ENCODE results near the gene JMJD6. TPM values are rescaled to one million over a fixed set of nuclear protein-coding genes. Genes with fewer than 3 reads are reported as not detected.

The JMJD6 gene
- total RNA-seq, 1 experiment from 2014 or later, result 22.7 TPM

DNA sequence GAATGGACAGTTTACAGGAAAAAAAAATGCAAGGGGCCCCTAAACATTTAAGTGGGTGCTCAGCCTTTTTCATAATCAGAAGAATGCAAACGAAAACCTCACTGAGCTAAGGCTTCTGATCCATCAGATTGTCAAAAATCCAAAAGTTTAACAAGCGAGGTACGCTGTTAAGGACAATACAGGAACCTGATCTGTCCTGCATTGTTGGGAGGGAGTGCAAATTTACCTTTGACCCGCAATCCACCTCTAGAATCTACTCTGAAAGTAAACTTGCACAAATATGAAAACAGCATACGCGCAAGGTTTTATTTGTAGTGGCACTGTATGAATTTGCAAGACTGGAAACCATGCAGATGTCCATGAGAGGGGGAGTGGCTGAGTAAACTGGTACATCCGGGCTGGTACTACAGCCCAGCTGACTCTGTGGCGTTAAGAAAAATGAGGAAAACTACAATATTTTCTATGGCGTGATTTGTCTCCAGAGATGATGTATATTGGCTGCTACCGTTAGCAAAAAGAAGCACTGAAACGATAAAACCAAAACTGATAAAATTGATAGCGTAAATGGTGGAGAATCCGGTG lies 54.0 kb downstream of the JMJD6 start:
- no peak for DNase-seq (ENCODE audit: low read depth)
- in situ Hi-C loops (cut with HindIII; ENCODE audit: low pct_unique_long_range_greater_than_20kb, low sequenced_read_pairs), result no loop called here

DNA sequence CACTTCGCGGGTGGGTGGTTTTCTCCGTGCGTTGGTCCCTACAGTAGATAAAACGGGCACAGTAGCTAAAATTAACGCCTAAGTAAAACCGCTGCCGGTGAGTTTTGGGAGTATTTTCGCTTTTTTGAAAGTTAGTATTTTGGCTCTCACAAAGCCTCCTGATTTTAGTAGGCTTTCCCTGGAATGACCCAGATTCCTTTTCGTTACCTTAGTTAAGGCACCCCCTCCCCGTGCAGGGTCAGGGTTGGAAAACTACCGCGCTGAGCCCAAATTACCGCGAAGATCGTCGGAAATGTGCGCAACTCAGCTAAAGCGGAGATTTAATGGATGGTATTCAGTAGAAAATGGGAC lies 54.5 kb downstream of the JMJD6 start:
- no peak for DNase-seq (ENCODE audit: low read depth)
- in situ Hi-C loops (cut with HindIII; ENCODE audit: low pct_unique_long_range_greater_than_20kb, low sequenced_read_pairs), result no loop called here

DNA sequence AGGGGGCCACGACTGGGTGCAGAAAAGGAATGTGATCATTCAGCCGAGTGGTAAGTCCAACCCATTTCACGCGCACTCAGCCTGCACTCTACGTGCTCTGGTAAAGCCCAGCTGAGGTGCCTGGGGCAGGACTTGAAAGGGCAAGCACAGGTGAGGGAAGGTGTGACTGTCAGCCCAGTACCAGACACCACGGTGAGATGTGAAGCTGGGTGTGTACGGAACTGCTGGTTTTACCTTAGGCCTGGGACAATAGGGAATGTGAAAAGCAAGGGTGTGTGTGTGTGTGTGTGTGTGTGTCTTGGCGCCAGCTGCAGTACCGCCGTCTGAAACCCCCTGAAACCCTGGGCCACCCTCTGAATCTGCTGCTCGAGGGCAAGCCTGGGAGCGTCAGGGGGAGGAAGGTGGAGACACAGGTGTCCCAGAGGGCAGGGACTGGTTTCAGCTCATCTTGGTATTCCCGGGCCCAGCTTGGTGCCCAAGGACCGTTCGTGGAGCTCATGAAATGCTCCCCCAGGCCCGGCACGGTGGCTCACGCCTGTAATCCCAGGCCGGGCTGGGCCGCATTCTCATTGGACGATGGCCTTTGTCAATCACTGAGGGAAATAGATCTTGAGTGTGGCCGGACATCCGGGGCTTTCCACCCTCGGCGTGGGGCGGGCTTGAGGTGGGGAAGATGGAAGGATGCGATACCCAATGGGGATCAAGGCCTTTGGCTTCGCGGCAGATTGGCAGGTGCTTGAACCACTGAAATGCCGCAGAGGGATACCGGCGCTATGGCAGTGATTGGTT lies 55.1 kb downstream of the JMJD6 start:
- in situ Hi-C loops (cut with HindIII; ENCODE audit: low pct_unique_long_range_greater_than_20kb, low sequenced_read_pairs), result no loop called here
- DNase-seq (ENCODE audit: low read depth), result peak; percentile 98

DNA sequence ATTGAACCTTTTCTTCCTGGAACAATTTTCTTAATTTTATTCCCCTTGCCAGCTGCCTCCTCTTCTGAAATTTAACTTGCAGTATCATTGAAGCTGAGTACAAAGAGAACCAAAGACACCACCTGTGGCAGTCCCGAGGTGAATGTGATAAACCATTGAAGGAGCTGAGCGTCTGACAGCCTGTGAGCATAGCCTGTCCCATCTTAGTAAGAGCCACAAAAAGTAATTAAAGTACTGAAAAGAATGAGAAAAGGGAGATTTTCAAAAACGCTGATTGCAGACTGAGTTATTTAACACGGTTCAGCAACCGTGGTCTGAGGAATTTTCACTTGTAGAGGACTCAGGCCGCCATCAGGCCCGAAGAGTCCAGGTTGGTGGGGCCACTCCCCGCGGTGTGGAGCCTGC lies 55.7 kb downstream of the JMJD6 start:
- no peak for DNase-seq (ENCODE audit: low read depth)
- in situ Hi-C loops (cut with HindIII; ENCODE audit: low pct_unique_long_range_greater_than_20kb, low sequenced_read_pairs), result no loop called here

DNA sequence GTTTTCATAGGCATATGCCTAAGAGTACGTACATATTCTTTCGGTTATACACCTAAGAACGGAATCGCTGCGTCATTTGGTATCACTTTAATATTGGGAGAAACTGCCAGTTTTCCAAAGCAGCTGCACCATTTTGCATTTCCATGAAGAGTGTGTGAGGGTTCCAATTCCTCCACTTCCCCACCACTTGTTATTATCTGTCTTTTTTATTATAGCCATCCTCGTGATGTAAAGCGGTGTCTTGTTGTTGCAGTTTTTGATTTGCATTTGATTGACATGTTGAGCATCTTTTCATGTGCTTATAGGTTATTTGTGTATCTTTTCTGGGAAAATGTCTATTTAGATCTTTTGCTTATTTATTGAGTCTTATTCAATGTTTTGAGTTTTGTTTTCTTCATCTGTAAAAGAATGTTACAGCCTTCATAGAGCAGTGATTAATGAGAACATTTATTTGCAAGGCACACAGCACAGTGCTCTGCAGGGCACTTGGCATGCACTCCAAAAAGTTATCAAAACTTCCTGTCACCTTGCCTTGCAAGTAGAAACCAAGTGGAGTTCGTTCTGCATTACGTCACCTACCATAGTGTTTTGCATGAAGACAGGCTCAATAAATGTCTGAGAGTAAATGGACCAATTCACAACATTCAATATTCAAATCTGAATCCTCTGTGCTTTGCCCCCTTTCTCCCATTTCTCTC lies 56.2 kb downstream of the JMJD6 start:
- peak; percentile 38 for DNase-seq (ENCODE audit: low read depth)
- in situ Hi-C loops (cut with HindIII; ENCODE audit: low pct_unique_long_range_greater_than_20kb, low sequenced_read_pairs), result no loop called here

Other genes with a start within 250 kb of the JMJD6 start
- gene RHBDF2, start 225.2 kb downstream of the JMJD6 start, total RNA-seq (2014; rRNA removed; shearing (Covaris generic); ENCODE audit: low replicate concordance), result 17.5 and 33.6 TPM in 2 replicates
- 0.52 and 1.6 TPM in 2 replicates for gene CYGB, start 188.9 kb downstream of the JMJD6 start, total RNA-seq (2014; rRNA removed; shearing (Covaris generic); ENCODE audit: low replicate concordance)
- not detected in 2 replicates for gene PRCD, start 186.6 kb downstream of the JMJD6 start, total RNA-seq (2014; rRNA removed; shearing (Covaris generic); ENCODE audit: low replicate concordance)
- gene ST6GALNAC2, start 140.7 kb downstream of the JMJD6 start, total RNA-seq (2014; rRNA removed; shearing (Covaris generic); ENCODE audit: low replicate concordance), result 2.8 and 5.3 TPM in 2 replicates
- not detected in 2 replicates for gene ST6GALNAC1, start 82.8 kb downstream of the JMJD6 start, total RNA-seq (2014; rRNA removed; shearing (Covaris generic); ENCODE audit: low replicate concordance)
- gene MXRA7, start 15.6 kb downstream of the JMJD6 start, total RNA-seq (2014; rRNA removed; shearing (Covaris generic); ENCODE audit: low replicate concordance), result 64.5 and 101 TPM in 2 replicates
- gene METTL23, start 233 bp upstream of the JMJD6 start, total RNA-seq (2014; rRNA removed; shearing (Covaris generic); ENCODE audit: low replicate concordance), result 40.5 and 56.8 TPM in 2 replicates
- gene SRSF2, start 10.7 kb upstream of the JMJD6 start, total RNA-seq (2014; rRNA removed; shearing (Covaris generic); ENCODE audit: low replicate concordance), result 169 and 212 TPM in 2 replicates
- 8.5 and 19.0 TPM in 2 replicates for gene MFSD11, start 11.5 kb upstream of the JMJD6 start, total RNA-seq (2014; rRNA removed; shearing (Covaris generic); ENCODE audit: low replicate concordance)
- gene MGAT5B, start 141.8 kb upstream of the JMJD6 start, total RNA-seq (2014; rRNA removed; shearing (Covaris generic); ENCODE audit: low replicate concordance), result 3.1 and 9.6 TPM in 2 replicates

Measured in Caki2 (cell line).